ENCODE results near the gene ZDHHC11.
"Not testable (repeated sequence)": the region's sequence is repeated elsewhere in the genome, so short reads cannot be mapped to it uniquely, and the experiment has no call there.

The ZDHHC11 gene

GRCh38 chr5:801472-801871, 49.3 kb downstream of the ZDHHC11 start:
- DNase-seq (ENCODE audit: low read depth): no peak

GRCh38 chr5:801055-801454, 49.7 kb downstream of the ZDHHC11 start:
- DNase-seq (ENCODE audit: low read depth): not testable (repeated sequence)

GRCh38 chr5:798505-799138, 52.2 kb downstream of the ZDHHC11 start:
- not testable (repeated sequence) for DNase-seq (ENCODE audit: low read depth)

GRCh38 chr5:797986-798385, 52.8 kb downstream of the ZDHHC11 start:
- DNase-seq (ENCODE audit: low read depth): not testable (repeated sequence)

- DNase-seq (ENCODE audit: low read depth): not testable (repeated sequence)
Measured at GRCh38 chr5:795873-796272, 54.9 kb downstream of the ZDHHC11 start.

- DNase-seq (ENCODE audit: low read depth): not testable (repeated sequence)
Measured at GRCh38 chr5:794948-795347, 55.8 kb downstream of the ZDHHC11 start.

- DNase-seq (ENCODE audit: low read depth): not testable (repeated sequence)
Measured at GRCh38 chr5:788703-789102, 62.1 kb downstream of the ZDHHC11 start.

- not testable (repeated sequence) for DNase-seq (ENCODE audit: low read depth)
Measured at GRCh38 chr5:787857-788233, 62.9 kb downstream of the ZDHHC11 start.

GRCh38 chr5:787224-787856, 63.4 kb downstream of the ZDHHC11 start:
- DNase-seq (ENCODE audit: low read depth): not testable (repeated sequence)

- not testable (repeated sequence) for DNase-seq (ENCODE audit: low read depth)
Measured at GRCh38 chr5:785181-785705, 65.5 kb downstream of the ZDHHC11 start.

- peak; percentile 15 for DNase-seq (ENCODE audit: low read depth)
Measured at GRCh38 chr5:784428-785177, 66.2 kb downstream of the ZDHHC11 start, which contains the start of gene ZDHHC11B. Gene ZDHHC11B, minus strand, starts transcription at chr5:784729. Its CDS starts 17,810 bp downstream, at chr5:766919.

- DNase-seq (ENCODE audit: low read depth): not testable (repeated sequence)
Measured at GRCh38 chr5:783881-784427, 66.8 kb downstream of the ZDHHC11 start.

- not testable (repeated sequence) for DNase-seq (ENCODE audit: low read depth)
Measured at GRCh38 chr5:783049-783802, 67.6 kb downstream of the ZDHHC11 start.

GRCh38 chr5:782356-782755, 68.4 kb downstream of the ZDHHC11 start:
- DNase-seq (ENCODE audit: low read depth): not testable (repeated sequence)

- not testable (repeated sequence) for DNase-seq (ENCODE audit: low read depth)
Measured at GRCh38 chr5:780571-780970, 70.2 kb downstream of the ZDHHC11 start.

GRCh38 chr5:778967-779366, 71.8 kb downstream of the ZDHHC11 start:
- not testable (repeated sequence) for DNase-seq (ENCODE audit: low read depth)

GRCh38 chr5:778421-778820, 72.4 kb downstream of the ZDHHC11 start:
- DNase-seq (ENCODE audit: low read depth): not testable (repeated sequence)

GRCh38 chr5:777756-778161, 73.0 kb downstream of the ZDHHC11 start:
- no peak for DNase-seq (ENCODE audit: low read depth)

- no peak for DNase-seq (ENCODE audit: low read depth)
Measured at GRCh38 chr5:776862-777711, 73.7 kb downstream of the ZDHHC11 start.

Measured in stromal cell of bone marrow (primary cell).